PFSK-1 (cell line): Measurements from ENCODE around the gene TAF6.

Experiments
- FOXP2 ChIP-seq: optimal IDR thresholded peaks from 2 replicates; pipeline ENCODE3; 2011; ENCODE audit warnings: borderline replicate concordance, control low read depth, inconsistent platforms; ENCODE audit not compliant: insufficient read depth; ENCODE audit errors: extremely low read length, extremely low read depth
- POLR2AphosphoS5 ChIP-seq: IDR thresholded peaks from 2 replicates; pipeline ENCODE4 v1.6.1; 2012; ENCODE audit warnings: low read depth, mild to moderate bottlenecking, control low read depth, low read length, moderate library complexity
- SIN3A ChIP-seq: IDR thresholded peaks from 2 replicates; pipeline ENCODE4 v1.6.1; 2012; ENCODE audit warnings: mild to moderate bottlenecking, low read length, moderate library complexity, borderline replicate concordance; ENCODE audit not compliant: insufficient read depth
- TAF1 ChIP-seq: IDR thresholded peaks from 2 replicates; pipeline ENCODE4 v1.6.1; 2012; ENCODE audit warnings: low read length, control low read depth, borderline replicate concordance; ENCODE audit not compliant: insufficient read depth
- TF ChIP-seq, protein P1 (sequence below), 2 experiments: IDR thresholded peaks; 2 replicates each; pipeline versions ENCODE4 v1.6.1 to v1.8.0; 2011 to 2012; ENCODE audit warnings: low read depth in 2 of 2, low read length in 2 of 2, control low read depth in 1 of 2, inconsistent platforms in 1 of 2, mild to moderate bottlenecking in 1 of 2, moderate library complexity in 1 of 2; ENCODE audit not compliant: insufficient read depth in 1 of 2

TAF6 gene

GRCh38 chr7:100126239-100126930 is 7.2 kb upstream of the TAF6 start:
- TF ChIP-seq FOXP2 (no peak), SIN3A (no peak), TAF1 (no peak), POLR2AphosphoS5 (no peak)
- TF ChIP-seq, protein P1, sequence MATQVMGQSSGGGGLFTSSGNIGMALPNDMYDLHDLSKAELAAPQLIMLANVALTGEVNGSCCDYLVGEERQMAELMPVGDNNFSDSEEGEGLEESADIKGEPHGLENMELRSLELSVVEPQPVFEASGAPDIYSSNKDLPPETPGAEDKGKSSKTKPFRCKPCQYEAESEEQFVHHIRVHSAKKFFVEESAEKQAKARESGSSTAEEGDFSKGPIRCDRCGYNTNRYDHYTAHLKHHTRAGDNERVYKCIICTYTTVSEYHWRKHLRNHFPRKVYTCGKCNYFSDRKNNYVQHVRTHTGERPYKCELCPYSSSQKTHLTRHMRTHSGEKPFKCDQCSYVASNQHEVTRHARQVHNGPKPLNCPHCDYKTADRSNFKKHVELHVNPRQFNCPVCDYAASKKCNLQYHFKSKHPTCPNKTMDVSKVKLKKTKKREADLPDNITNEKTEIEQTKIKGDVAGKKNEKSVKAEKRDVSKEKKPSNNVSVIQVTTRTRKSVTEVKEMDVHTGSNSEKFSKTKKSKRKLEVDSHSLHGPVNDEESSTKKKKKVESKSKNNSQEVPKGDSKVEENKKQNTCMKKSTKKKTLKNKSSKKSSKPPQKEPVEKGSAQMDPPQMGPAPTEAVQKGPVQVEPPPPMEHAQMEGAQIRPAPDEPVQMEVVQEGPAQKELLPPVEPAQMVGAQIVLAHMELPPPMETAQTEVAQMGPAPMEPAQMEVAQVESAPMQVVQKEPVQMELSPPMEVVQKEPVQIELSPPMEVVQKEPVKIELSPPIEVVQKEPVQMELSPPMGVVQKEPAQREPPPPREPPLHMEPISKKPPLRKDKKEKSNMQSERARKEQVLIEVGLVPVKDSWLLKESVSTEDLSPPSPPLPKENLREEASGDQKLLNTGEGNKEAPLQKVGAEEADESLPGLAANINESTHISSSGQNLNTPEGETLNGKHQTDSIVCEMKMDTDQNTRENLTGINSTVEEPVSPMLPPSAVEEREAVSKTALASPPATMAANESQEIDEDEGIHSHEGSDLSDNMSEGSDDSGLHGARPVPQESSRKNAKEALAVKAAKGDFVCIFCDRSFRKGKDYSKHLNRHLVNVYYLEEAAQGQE (IDR thresholded peaks at IDR 0.05; ENCODE audit: insufficient read depth in 1 of 2, low read depth in 2 of 2, low read length in 2 of 2): no peak

DNA sequence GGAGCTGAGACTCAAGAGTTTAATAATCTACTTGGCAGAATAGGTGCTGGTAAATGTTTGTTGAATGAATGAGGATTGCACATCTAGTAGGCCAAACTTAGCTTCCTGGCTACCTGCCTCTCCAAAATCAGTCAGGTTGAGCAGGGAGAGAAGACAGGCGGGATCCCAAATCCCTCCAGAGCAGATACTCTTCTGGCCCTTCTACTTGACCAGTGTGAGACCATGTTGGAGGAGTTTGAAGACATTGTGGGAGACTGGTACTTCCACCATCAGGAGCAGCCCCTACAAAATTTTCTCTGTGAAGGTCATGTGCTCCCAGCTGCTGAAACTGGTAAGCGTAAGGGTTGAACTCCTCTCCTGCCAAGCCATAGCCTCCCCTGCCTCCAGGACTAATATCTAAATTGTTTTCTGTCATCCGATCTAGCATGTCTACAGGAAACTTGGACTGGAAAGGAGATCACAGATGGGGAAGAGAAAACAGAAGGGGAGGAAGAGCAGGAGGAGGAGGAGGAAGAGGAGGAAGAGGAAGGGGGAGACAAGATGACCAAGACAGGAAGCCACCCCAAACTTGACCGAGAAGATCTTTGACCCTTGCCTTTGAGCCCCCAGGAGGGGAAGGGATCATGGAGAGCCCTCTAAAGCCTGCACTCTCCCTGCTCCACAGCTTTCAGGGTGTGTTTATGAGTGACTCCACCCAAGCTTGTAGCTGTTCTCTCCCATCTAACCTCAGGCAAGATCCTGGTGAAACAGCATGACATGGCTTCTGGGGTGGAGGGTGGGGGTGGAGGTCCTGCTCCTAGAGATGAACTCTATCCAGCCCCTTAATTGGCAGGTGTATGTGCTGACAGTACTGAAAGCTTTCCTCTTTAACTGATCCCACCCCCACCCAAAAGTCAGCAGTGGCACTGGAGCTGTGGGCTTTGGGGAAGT is 5.4 kb upstream of the TAF6 start:
- TF ChIP-seq POLR2AphosphoS5 (no peak), SIN3A (no peak), FOXP2 (no peak), TAF1 (no peak)
- TF ChIP-seq, protein P1 (IDR thresholded peaks at IDR 0.05; ENCODE audit: insufficient read depth in 1 of 2, low read depth in 2 of 2, low read length in 2 of 2): no peak

DNA sequence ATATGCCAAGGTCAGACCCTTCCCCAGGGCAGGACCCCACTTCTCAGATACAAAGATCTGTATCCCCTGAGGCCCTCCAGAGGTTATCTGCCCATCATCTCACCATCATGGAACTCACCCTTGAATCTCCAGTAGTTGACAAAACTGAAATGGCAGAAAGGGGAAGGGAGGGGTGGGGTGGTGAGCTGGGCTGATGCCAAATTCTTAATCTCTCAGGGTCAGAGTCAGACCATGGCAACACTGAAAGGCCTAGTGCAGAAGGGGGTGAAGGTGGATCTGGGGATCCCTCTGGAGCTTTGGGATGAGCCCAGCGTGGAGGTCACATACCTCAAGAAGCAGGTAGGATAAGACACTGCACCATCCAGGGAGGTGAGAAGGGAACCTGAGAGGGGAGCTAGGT is 3.4 kb upstream of the TAF6 start:
- TF ChIP-seq, protein P1 (IDR thresholded peaks at IDR 0.05; ENCODE audit: insufficient read depth in 1 of 2, low read depth in 2 of 2, low read length in 2 of 2): no peak
- no peak for TF ChIP-seq FOXP2
- TF ChIP-seq POLR2AphosphoS5: no peak
- no peak for TF ChIP-seq TAF1
- TF ChIP-seq SIN3A: no peak

GRCh38 chr7:100122067-100122466 is 2.9 kb upstream of the TAF6 start:
- TF ChIP-seq TAF1 (no peak), POLR2AphosphoS5 (no peak), SIN3A (no peak), FOXP2 (no peak)
- TF ChIP-seq, protein P1 (IDR thresholded peaks at IDR 0.05; ENCODE audit: insufficient read depth in 1 of 2, low read depth in 2 of 2, low read length in 2 of 2): no peak
